Measurements from ENCODE around the gene DDN.
A peak's percentile ranks its signal among the peaks of the same experiment; 100 is the strongest.

DDN gene

DNA sequence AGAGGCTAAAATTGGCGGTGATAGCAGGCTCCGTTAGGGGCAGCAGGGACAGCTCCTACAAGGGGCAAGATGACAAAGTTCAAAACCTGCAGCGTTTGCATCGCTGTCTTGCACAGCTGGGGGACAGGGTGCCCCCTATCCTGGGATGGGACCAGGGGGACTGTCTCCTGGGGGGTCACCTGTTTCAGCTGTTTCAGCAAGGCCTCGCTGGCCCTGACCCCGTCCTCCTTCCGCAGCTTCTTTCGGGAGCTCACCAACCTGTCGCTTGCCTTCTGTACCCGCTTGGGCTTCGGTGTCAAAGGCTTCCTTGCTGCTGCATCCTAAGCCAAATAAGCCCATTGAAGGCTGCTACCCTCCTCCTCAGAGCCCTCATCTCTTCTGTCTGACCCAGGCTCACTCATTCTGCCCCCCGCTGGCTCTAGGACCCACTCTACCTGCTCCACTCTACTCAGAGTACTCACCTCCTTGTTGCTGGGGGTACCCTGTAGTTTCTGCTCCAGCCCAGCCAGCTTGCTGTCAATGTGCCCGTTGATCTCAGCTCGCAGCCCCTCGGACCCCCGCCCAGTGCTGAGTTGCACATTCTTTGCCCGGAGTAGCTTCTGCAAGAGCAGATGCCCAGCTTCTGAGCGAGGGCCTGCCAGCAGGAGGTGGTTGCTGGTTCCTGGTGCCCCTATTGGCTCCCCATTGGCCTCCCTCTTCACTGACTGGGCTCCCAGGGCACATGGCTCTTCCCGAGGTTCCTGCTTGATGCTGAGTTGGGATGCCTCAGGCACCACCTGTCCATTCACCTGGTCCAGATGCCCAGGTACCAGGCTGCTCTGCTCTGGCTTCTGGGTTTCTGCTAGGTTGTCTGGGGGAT is 31.8 kb upstream of the DDN start:
- no peak for DNase-seq

DNA sequence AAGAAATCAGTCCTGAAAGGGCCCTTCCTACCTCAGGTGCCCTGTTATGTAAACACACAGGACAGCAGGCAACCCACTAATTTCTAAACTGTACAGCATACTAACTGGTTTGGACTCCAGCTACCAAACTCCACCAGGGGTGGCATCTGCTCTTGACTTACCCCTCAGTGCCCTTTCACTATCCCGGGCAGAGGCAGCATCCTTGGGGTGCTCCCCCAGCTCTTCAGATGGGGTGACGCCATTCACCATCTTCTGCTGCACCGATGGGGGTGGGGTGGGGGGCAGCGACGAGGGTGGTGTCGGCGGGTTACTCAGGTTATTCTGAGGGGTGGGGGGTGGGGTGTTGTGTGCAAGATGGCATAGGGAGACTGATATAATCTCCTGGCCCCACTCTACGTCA is 30.9 kb upstream of the DDN start:
- DNase-seq = no peak

DNA sequence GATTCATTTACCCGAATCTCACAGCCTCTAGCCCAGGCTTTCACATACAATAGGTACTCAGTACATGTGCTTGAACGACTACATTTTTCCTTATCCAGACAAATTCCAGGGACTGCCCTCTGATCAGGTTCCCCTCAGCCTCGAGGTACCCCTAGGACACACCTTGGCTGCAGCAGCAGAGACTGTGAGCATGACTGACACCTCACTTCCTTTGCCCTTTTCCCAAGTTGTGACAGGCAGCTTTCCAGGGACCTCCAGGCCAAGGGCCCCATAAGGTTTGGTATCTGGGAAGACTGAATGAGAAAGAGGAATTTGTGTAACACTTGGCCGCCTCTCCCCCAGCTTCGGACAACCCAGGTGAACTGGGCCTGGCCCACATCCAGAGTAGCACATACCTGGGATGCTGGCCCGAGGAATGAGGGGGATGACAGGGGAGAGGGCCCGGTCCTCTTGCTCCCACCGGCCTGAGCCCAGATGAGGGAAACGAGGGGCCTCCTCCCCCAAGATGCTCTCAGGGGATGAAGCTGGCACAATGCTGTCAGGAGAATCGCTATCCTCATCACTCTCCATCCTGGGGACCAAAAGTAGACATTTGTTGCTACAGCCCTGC is 29.6 kb upstream of the DDN start:
- no peak for DNase-seq

DNA sequence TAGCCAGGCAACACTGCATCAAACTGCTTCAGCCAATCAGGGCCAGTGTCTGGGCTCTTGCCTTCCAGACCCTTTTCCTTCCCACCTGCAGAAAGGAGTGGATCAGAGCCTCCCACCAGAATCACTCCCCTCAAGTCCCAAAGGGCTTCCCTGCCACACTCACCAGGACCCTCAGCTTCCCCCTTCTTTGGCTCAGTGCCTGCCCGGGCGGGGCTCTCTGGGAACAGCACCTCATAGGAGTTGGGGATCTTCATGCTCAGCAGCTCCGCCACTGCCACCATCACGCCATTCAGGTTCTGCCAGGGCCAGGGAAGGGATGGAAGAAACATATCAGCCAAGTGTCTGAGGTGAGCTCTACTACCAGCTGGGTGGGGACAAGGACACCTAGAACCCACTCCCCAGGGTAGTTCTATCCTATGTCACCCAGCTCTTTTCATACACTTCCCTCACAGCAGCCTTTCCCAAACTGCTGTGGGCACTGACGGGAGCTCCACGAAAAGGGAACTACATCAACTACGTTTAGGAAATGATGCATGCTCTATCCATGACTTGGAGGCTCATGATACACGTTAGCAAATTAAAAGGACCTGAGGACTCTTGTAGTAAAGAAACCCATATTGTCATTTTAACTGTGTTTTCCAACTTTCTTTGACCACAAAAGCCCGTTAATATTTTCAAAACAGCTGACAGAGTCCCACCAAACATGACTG is 28.8 kb upstream of the DDN start:
- DNase-seq = no peak

DNA sequence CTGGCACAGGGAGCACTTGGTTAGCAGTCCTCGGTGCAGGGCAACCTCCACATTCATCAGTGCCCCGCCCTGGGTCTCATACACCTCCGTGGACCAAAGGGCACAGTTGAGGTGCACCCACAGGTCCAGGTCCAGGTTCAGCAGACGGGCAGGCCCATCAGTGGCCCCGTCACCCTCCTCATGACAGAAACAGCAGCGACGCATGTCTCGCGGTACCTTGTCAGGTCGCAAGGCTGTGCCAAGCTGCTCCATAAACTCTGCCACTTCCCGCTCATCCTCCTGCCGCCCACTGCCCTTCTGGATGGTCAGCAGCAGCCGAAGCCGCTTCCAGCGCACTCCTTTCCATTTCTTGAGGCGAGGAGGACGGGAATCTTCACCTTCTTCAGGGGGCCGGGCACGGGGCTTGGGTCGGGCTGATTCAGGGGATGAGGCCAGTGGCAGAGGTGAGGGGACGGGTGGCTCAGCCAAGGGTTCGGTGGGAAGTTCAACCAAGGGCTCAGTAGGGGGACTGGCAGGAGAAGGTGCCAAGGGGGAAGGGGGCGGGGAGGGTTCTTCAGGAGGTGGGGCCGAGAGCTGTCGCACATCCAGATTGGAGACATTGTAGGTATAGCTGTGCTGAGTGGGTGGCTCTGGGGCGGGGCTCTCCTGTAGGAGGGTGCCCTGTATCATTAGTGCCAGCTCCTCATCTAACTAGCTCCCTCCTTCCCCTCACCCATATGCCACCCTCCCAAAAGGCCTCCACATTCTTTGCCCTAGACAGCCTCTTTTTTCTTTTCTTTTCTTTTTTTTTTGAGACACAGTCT is 27.7 kb upstream of the DDN start:
- DNase-seq = no peak

DNA sequence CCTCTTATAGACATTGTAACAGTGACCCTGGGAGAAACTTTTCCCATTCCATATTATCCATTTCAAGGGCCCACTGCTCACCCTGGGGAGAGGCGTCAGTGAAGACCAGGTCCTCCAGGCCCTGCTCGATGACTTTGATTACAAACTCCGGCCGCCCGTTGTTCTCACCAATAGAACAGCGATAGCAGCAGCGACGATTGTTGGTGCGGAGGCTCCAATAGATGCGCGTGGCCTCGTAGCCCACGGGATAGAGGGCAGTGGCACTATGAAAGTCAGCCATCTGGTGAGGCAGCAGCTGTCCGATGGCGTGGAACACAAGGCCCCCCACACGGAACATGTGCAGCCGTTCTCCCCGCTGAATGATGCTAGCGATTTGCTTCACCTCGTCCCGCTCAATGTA is 26.9 kb upstream of the DDN start:
- DNase-seq = no peak

DNA sequence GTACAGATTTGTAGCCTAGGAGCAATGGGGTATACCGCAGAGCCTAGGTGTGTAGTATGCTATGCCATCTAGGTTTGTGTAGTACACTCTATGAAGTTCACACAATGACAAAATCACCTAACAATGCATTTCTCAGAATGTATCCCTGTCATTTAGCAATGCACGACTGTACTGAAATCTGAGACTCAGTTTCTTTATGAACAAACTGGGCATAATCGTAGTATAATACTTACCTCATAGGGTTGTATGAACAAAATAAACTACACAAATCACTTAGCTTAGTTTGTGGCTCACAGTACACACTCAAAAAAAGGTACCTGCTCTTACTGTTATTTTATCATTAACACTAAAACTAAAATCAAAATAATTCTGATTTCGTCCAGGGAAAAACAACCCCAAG is 26.3 kb upstream of the DDN start:
- no peak for DNase-seq

DNA sequence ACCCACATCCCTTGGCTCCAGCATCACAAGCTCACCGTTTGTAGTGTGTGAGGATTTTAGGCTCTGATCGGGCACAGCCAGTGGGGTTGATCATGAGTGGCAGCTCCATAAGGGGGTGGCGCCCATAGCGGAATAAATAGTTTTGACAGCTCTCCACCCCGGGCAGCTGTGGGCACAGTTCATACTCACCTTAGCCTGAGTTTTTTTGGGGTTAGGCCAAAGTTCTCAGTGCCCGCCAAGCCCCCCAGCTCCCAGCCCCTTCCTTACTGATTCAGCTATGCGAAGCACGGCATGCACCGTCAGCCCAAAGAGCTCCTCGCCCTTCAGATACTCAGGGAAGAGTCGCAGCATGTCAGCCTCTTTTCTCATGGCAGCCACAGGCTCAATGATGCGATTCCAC is 25.4 kb upstream of the DDN start:
- DNase-seq = no peak

DNA sequence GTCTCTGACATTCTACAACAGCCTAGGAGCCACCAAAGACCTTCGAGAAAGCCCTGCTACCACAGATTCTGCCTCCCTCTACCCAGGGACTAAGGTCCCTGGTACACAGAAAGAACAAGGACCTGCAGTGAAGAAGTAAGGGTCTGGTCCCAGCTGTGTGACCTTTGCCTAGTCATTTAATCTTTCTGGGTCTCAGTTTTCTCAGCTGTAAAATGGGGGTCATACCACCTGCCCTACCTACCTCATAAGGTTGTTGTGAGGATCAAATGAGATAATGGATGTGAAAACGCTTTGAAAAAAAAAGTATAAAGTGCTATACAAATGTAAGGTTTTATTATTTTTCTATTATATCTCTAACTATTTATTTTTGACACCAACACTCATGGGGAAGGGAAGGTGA is 24.6 kb upstream of the DDN start:
- DNase-seq = no peak

DNA sequence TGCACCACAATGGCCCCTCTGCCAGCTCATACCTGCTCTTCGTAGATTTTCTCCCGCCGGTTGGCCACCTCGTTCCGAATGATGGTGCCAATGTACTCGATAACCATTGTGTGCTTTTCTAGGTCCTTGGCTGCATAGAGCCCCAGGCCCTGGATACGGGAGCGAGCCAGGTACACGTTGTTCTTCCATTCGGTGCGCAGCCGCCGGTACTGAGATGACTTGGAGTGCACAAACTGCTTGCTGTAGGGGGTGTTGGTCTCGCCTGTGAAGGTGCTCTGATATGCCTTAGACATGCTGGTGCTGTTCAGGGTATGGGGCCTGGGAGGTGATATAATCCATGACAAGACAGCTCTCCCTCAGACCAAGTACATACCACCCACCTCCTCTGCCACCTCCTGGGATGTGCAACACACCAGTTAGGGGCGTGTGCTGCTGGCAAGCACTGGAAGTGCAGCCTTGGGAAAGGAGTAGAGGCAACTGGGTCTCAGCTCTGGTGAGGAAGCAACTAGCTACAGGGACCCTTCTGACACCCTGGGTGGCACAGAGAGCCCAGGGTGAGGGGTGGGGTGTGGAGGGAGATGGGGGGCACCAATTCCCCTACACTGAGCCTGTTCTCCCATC is 23.5 kb upstream of the DDN start:
- no peak for DNase-seq

DNA sequence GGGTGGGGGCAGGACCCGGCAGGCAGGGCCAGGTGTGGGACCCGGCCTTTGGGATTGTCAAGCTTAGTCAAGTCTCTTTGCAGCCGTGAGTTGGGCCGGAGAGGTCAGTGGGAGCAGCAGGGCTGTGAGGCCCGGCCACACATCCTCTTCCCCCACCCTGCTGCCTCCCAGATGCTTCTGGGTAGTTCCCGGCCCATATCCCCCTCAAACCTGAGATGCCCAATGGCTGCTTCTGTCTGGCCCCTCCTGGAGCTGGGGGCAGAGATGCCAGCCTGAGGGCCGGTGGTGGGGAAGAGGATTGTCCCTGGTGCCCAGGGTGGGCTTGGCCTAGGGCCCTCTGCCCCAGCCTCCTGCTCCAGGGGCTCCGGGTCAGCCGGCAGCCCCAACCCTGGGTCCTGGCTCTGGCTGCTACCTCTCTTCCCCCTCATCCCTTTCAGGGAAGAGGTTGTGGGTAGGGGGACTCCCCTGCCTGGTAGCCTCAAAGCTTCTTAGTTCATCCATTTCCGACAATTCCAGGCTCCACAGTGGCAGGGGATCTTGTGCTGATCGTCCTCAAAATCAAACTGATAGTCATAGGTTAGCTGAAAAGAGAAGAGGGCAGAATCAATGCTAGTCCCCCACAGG is 22.2 kb upstream of the DDN start:
- DNase-seq = no peak

DNA sequence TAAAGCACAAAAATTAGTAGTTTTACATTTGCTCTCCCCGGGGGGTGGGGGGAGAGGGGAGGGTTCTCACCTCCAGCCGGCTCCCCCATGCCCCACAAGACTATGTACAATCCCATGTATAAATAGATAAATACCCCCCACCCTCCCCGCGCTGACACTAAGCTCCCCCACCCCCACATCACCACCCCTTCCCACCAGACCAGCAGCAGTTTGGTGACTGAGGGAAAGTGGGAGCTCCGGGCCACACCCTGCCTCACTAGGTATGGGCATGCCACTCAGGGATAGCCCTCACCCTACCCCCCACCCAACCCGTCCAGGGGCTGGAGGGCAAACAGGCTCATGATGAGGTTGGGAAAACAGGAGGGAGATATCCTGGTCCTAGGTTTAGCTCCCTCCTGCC is 21.3 kb upstream of the DDN start:
- no peak for DNase-seq

DNA sequence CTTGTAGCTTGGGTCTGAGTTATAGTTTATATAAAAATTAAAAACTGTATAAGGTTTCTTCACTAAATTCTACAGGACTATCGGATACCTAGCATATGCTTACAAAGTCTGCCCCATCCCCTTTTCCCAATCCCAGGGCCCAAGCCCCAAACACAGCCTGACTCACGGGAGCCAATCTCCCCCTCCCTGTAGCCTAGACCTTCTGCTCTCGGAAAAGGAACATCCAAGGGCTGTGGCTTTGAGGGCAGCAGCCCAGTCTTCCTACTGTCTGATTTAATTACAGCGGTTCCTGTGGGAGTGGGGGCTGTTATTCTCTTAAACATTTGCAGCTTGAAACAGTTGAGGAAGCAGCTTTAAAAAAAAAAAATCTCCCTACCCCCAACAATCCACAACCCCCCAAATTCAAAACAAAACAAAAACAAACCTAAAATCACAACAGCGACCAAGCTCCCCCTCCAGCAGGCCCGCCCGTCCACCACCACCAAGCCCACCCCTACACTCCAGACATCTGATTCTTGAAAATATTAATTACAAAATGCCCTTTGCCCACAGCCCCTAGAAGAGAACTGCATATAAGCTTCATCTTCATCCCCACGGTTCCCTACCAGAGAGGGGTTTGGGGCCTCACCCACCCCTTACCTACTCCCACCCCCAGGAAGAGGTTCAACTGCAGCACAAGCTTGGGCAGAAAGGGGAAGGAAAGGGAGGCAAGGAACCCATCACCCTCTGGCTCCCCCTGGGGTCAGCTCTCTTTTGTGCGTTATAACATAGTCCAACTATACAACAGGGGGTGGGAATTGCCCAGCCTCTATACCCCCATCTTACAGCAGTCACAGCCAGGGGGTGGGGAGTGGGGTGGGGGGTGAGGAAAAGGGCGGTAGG is 20.5 kb upstream of the DDN start:
- peak in 1 of 2 experiments; percentile 18 for DNase-seq

DNA sequence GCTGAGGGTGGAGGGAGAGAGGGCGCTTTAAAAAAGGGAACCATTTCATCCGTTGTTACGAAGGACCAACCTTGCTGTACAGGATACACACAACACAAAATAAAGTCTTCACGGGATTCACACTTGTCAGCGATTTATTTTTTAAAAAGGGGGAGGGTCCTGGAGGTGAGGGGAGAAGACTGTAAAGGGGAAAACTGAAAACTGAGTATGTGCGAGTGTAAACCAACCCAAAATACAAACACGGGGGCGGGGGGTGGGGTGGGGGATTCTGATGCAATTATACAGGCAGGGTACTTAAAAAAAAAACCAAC is 19.9 kb upstream of the DDN start:
- DNase-seq = no peak

DNA sequence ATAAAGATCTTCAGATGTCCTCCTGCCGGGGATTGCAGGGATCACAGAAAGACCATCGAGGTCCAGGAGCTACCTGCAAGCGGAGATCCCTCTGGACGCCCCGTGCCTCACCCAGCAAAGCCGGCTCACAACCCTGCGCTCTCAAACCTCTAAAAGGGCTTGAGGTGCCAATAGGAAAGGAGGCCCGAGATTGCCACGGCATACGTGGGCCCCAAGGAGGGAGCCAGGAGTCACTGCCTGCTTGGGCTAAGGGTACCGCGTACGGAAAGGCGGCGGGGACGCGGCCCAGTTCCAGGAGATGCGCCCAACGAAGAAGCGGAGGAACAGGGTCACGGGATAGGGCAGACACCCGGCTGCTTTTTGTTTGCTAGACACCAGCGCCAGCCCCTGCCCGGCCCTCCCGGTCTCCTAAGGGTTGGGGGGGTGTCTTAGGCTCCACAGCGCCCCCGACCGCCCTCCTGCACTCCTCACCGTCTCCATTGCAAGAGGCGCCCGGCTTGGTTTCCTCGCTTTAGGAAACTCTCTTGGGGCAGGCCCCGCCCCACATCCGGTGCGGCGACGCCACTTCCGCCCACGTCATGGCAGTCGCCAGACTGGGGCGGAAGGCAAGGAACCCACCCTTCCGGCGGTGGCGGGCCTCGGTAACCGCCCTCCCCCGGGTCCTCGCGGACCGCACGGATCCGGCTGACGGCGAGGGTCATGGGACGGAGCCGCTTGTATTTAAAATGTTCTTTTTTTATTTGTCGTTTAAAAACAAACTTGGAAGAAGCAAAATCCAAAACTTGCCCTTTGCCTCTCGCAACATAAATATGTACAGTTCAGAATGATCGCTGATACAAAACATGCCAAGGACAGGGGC is 19.3 kb upstream of the DDN start, which contains the start of gene PRKAG1:
TSS of gene PRKAG1 (minus strand) at position 516 of the 859 bp plus-strand sequence. CDS start at position 480, 36 bp downstream.
- peak; percentile 86 to 93 for DNase-seq

DNA sequence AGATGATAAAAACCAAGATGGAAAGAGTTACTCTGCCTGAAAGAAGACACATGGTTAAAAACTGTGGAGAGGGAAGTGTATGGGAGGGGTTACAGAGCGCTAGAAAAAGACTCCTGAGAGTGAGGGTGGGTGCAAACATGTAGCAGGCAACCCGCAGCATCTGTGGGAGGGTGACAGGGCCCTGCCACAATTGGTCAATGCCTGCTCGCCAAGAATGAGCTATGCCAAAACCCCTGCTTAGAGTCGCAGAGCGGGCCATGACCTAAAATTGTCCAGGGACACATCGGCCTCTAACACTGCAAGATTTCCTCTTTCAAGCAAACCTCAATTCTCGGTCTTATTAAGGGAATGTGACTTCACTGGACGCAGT is 18.7 kb upstream of the DDN start:
- no peak for DNase-seq

DNA sequence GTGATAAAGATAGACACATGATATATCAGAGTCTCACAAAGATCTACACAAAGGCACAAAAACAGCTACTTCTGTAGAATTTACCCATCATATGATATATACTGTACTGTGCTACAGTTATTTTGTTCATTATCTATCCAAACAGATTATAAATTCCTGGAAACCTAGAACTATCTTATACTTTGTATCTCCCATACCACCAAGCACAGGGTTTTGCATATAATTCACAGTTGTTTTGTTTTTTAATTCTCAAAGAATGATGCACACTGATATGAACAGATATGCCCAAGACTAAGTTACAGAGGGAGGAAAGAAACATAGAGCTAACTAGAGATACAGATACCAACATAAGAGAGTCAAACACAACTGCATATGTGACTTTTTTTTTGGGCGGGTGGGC is 16.0 kb upstream of the DDN start:
- DNase-seq = no peak

DNA sequence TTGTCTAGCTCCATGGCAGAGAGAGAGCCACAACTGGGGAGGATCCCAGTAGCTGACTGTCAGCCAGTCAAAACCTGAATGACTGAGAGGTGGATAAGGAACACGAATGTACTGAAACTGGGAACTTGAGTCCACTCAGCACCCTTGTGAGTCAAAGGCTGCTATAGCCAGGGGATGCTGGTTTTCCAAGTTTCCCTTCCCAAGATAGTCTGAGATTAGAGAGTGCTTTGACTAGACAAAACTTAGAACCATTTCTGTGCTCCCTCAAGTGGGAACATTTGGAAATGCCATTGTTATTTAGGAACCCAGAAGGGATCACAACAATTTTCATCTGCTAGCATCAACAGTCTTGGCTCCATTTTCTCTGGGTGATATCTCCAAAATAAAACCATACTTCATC is 15.4 kb upstream of the DDN start:
- DNase-seq = no peak

DNA sequence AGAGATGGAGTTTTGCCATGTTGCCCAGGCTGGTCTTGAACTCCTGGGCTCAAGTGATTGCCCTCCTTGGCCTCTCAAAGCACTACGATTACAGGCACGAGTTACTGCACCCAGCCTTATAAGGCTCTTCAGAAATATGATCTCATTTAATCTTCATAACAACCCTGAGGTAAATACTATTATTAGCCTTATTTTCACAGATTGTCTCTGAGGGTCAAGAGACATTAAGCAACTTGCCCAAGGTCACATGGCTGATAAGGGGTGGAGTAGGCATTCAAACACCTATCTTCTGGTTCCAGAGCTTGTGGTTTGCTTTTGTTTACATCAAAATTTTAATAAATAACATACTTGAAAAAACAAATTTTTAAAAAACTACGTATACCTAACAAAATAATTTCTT is 14.3 kb upstream of the DDN start:
- no peak for DNase-seq

DNA sequence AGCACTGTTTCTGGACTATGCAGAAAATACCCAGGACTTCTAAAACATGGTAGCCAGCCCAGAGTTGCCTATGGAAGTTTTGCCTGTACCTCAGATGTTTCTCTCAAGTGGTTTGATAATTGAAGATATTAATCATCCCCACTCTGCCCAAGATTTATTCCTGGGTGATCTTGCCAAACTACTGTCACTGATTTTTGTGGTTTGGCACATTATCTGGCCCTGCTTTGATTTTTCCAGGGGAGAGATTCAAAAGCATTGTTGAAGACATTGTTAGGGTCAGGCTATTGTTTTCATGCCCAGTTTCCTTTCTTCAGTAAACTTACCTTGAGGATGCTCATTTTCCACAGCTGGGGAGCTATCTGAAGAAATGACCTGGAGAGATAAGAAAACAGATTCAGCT is 13.6 kb upstream of the DDN start:
- no peak for DNase-seq

Data from NCI-H446 (cell line).